Stomach smooth muscle (tissue), 2 donors: ENCODE measurements around the gene AGPAT2.

Source experiments
- H3K27ac ChIP-seq: one replicate; pipeline ENCODE4 v1.7.0; 2013; ENCODE audit warnings: mild to moderate bottlenecking, low read length, inconsistent platforms
- H3K27me3 ChIP-seq, 2 donors: one replicate each; pipeline ENCODE4 v1.7.0; 2013; ENCODE audit warnings: low read length in 2 of 2; ENCODE audit not compliant: insufficient read depth in 2 of 2, control insufficient read depth in 1 of 2
- H3K36me3 ChIP-seq, 2 donors: one replicate each; pipeline ENCODE4 v1.7.0; 2013; ENCODE audit warnings: low read length in 2 of 2; ENCODE audit not compliant: control insufficient read depth in 2 of 2, insufficient read depth in 2 of 2
- H3K4me1 ChIP-seq: one replicate; pipeline ENCODE4 v1.7.0; 2013; ENCODE audit warnings: low read length; ENCODE audit not compliant: control insufficient read depth, insufficient read depth
- H3K4me3 ChIP-seq, 2 donors: one replicate each; pipeline ENCODE4 v1.7.0; 2013; ENCODE audit warnings: low read length in 2 of 2
- H3K9ac ChIP-seq, 2 donors: one replicate each; pipeline ENCODE4 v1.7.0; 2013; ENCODE audit warnings: low read length in 2 of 2, mild to moderate bottlenecking in 1 of 2
- H3K9me3 ChIP-seq, 2 donors: one replicate each; pipeline ENCODE4 v1.7.0; 2013; ENCODE audit warnings: low read length in 2 of 2; ENCODE audit not compliant: control insufficient read depth in 2 of 2
- donor health status: healthy.
- donor health status: Pancreatic carcinoma.

The AGPAT2 gene

GRCh38 chr9:136700304-136700703 lies 13.0 kb upstream of the AGPAT2 start:
- Histone ChIP-seq H3K27ac (no peak overlapping the region), H3K27me3 (peaks cover 5 to 7% of the 10 kb centered on the region in 2 donors), H3K9ac (no peak overlapping the region), H3K4me3 (no peak overlapping the region), H3K36me3 (no peaks in the 10 kb centered on the region), H3K9me3 (no peaks in the 10 kb centered on the region), H3K4me1 (peaks cover 2% of the 10 kb centered on the region)

DNA sequence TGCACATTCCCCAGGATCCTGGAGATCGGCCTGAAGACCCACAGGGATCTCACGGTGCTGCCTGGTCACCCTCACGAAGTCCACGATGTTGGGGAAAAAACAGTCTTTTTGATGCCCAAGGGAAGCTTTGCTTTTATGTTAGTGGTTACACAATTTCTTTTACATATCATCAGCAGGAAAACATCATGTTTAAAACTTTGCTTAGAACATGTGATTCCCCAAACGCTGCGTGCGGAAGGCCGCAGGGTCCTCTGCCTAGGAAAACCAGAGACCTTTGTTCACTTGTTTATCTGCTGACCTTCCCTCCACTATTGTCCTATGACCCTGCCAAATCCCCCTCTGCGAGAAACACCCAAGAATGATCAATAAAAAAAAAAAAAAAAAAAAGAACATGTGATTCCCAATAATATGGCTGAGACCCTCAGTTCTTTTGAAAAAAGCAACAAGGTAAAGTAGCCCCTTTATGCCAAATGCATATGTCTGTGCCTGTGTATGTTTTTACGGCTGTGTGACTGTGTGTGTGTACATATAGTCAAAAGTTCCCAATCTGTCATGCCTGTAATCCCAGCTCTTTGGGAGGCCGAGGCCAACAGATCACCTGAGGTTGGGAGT lies 11.5 kb upstream of the AGPAT2 start:
- Histone ChIP-seq H3K4me1 (peaks cover 4% of the 10 kb centered on the region), H3K27ac (no peak overlapping the region), H3K9me3 (no peaks in the 10 kb centered on the region), H3K4me3 (no peak overlapping the region), H3K27me3 (peaks cover 5 to 7% of the 10 kb centered on the region in 2 donors), H3K36me3 (no peaks in the 10 kb centered on the region), H3K9ac (no peak overlapping the region)

- no peak overlapping the region for H3K9ac ChIP-seq
- no peak overlapping the region for H3K4me3 ChIP-seq
- no peaks in the 10 kb centered on the region for H3K9me3 ChIP-seq
- peaks cover 5 to 7% of the 10 kb centered on the region in 2 donors for H3K27me3 ChIP-seq
- H3K36me3 ChIP-seq: no peaks in the 10 kb centered on the region
- H3K27ac ChIP-seq: no peak overlapping the region
- peaks cover 4% of the 10 kb centered on the region for H3K4me1 ChIP-seq
Observed at GRCh38 chr9:136697821-136698526, 10.7 kb upstream of the AGPAT2 start.

GRCh38 chr9:136697146-136697820 lies 10.0 kb upstream of the AGPAT2 start:
- Histone ChIP-seq H3K9ac (no peak overlapping the region), H3K4me1 (peaks cover 4% of the 10 kb centered on the region), H3K9me3 (no peaks in the 10 kb centered on the region), H3K27me3 (peaks cover 5 to 7% of the 10 kb centered on the region in 2 donors), H3K27ac (no peak overlapping the region), H3K36me3 (no peaks in the 10 kb centered on the region), H3K4me3 (no peak overlapping the region)

DNA sequence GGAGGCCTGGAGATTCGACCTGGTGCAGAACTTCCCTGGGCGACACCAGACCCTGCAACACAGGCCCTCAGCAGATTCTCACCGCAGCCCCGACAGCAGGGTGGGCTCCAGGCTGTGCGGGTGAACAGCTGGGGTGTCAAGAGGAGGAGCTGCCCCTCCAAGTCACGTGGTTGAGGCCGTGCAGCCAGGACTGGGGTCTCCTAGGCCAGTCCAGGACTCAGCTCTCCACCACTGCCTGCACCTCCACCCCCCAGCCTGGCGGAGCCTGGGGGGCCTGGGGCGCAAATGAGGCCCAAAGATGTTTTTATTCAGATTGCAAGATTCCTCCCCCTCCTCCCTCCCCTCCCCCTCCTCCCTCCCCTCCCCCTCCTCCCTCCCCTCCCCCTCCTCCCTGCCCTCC lies 9.2 kb upstream of the AGPAT2 start:
- no peaks in the 10 kb centered on the region for H3K9me3 ChIP-seq
- H3K4me3 ChIP-seq: no peak overlapping the region
- peaks cover 5 to 6% of the 10 kb centered on the region in 2 donors for H3K27me3 ChIP-seq
- H3K4me1 ChIP-seq: peaks cover 4% of the 10 kb centered on the region
- no peak overlapping the region for H3K27ac ChIP-seq
- H3K36me3 ChIP-seq: no peaks in the 10 kb centered on the region
- H3K9ac ChIP-seq: no peak overlapping the region

- Histone ChIP-seq H3K36me3 (no peaks in the 10 kb centered on the region), H3K4me3 (no peak overlapping the region), H3K9me3 (no peaks in the 10 kb centered on the region), H3K9ac (no peak overlapping the region), H3K4me1 (peaks cover 4% of the 10 kb centered on the region), H3K27ac (no peak overlapping the region), H3K27me3 (peaks cover under 1 to 2% of the 10 kb centered on the region in 2 donors)
Observed at GRCh38 chr9:136695955-136696354, 8.7 kb upstream of the AGPAT2 start.

DNA sequence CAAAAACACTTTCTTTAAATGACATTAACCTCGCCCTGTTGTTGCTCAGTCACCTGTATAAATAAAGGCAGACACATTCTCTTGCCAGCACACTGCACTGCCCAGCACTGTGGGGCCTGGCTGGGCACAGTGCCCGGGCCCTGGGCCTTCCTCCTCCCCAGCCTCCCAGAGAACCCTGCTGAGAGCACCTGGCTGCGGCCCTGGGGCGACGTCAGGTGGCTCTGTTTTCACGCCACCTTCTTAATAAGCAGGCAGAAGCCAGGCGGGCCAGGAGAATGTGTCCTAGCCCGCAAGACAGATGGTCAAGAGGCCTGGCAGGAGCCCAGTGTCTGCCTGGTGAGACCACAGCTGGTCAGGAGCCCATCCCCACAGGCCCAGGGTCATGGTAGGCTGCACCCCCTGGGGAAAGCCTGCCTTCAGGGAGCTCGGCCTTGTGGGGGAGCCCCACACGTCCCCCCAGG lies 8.2 kb upstream of the AGPAT2 start:
- H3K4me1 ChIP-seq: peaks cover 5% of the 10 kb centered on the region
- H3K9ac ChIP-seq: no peak overlapping the region
- H3K9me3 ChIP-seq: no peaks in the 10 kb centered on the region
- no peak overlapping the region for H3K27ac ChIP-seq
- H3K27me3 ChIP-seq: peaks cover 0 to 2% of the 10 kb centered on the region in 2 donors
- no peaks in the 10 kb centered on the region for H3K36me3 ChIP-seq
- H3K4me3 ChIP-seq: no peak overlapping the region

- Histone ChIP-seq H3K9ac (no peak overlapping the region), H3K9me3 (no peaks in the 10 kb centered on the region), H3K4me1 (peaks cover 5% of the 10 kb centered on the region), H3K27me3 (no peaks in the 10 kb centered on the region), H3K4me3 (no peak overlapping the region), H3K27ac (no peak overlapping the region), H3K36me3 (no peaks in the 10 kb centered on the region)
Observed at GRCh38 chr9:136694872-136695247, 7.6 kb upstream of the AGPAT2 start.

- no peaks in the 10 kb centered on the region for H3K36me3 ChIP-seq
- H3K27me3 ChIP-seq: no peaks in the 10 kb centered on the region
- H3K9me3 ChIP-seq: no peaks in the 10 kb centered on the region
- H3K9ac ChIP-seq: no peak overlapping the region
- H3K27ac ChIP-seq: no peak overlapping the region
- peaks cover 5% of the 10 kb centered on the region for H3K4me1 ChIP-seq
- no peak overlapping the region for H3K4me3 ChIP-seq
Observed at GRCh38 chr9:136694163-136694871, 7.1 kb upstream of the AGPAT2 start.

GRCh38 chr9:136693490-136694162 lies 6.4 kb upstream of the AGPAT2 start:
- Histone ChIP-seq H3K36me3 (no peaks in the 10 kb centered on the region), H3K4me3 (no peak overlapping the region), H3K9ac (no peak overlapping the region), H3K4me1 (peaks cover 5% of the 10 kb centered on the region), H3K27me3 (no peaks in the 10 kb centered on the region), H3K27ac (no peak overlapping the region), H3K9me3 (no peaks in the 10 kb centered on the region)
